Measurements from ENCODE around the gene MOBP. TPM values are rescaled to one million over a fixed set of nuclear protein-coding genes. Genes with fewer than 3 reads are reported as not detected.
"Not testable (repeated sequence)": the region's sequence is repeated elsewhere in the genome, so short reads cannot be mapped to it uniquely, and the experiment has no call there.

The MOBP gene
- polyA plus RNA-seq, 3 donors = 0.07 to 0.22 TPM; not detected in 1

DNA sequence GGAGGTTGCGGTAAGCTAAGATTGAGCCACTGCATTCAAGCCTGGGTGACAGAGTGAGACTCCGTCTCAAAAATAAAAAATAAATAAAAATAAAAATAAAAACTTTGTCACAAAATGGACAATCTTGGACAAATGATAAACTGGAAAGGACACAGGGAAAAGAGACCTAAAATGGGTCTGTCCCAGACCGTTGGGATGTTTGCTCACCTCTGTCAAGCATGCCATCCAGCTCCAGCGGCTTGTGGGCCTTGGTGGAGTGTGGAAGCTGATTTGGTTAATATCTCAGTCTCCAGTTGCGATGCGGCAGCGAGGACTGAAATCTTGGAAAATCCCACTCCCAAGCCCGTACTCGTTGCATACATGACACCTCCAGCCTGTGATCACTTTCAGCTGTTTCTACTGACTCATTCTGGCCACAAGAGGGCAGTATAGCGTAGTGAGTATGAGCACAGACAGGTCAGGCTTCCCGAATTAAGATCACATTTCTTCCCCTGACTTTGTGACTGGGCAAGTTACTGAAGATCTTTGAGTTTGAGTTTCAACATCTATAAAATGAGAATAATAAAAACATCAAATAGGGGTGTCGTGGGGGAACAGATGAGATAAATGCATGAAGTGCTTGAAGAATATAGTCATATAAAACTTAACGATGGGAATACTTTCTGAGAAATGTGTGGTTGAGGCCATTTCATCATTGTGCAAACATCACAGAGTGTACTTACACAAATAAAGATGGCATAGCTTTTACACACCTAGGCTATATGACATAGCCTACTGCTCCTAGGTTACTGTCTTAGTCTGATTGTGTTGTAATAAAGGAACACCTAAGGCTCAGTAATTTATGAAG is 19.6 kb upstream of the MOBP start:
- 21 to 27% (median 26%) methylated on average over 13 of the region's 13 CpGs for WGBS, 3 donors
- no peak overlapping the region for H3K27ac ChIP-seq (ENCODE audit: low read depth, low read length)

DNA sequence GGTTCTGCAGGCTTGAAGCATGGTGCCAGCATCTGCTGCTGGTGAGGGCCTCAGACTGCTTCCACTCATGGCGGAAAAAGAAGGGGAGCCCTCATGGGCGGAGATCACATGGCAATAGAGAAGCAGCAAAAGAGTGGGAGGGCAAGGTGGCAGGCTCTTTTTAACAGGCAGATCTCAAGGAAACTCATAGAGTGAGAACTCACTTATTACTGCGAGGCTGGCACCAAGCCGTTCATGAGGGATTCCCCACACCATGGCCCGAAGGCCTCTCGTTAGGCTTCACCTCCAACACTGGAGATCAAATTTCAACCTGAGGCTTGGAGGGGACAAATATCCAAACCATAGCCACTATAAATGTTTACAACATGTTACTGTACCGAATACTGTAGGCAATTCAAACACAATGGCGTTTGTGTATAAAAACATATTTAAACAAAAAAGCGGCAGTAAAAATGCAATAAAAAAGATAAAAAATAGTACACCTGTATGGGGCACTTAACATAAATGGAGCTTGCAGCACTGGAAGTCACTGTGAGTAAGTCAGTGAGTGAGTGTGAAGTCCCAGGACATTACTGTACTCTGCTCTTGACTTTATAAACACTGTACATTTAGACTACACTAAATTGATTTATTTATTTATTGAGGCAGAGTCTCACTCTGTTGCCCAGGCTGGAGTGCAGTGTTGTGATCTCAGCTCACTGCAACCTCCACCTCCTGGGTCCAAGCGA is 18.8 kb upstream of the MOBP start:
- 65 to 77% (median 77%) methylated on average over 10 of the region's 10 CpGs for WGBS, 3 donors
- H3K27ac ChIP-seq (ENCODE audit: low read depth, low read length) = no peak overlapping the region

DNA sequence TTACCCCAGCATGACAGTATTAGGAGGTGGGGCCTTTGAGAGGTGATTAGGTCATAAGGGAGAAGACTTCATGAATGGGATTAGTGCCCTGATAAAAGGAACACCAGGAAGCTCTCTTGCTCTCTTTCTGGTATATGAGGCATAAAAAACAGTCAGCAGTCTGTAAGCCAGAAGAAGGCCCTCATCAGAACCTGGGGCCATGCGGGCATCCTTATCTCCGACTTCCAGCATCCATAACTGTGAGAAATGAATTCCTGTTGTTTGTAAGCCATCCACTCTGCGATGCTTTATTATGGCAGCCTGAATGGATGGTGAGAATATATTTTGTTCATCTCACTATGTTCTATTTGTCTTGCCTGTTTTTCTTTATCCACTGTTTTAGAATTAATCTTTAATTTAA is 17.7 kb upstream of the MOBP start:
- no peak overlapping the region for H3K27ac ChIP-seq (ENCODE audit: low read depth, low read length)
- 65 to 81% (median 65%) methylated on average over 3 of the region's 3 CpGs for WGBS, 3 donors

DNA sequence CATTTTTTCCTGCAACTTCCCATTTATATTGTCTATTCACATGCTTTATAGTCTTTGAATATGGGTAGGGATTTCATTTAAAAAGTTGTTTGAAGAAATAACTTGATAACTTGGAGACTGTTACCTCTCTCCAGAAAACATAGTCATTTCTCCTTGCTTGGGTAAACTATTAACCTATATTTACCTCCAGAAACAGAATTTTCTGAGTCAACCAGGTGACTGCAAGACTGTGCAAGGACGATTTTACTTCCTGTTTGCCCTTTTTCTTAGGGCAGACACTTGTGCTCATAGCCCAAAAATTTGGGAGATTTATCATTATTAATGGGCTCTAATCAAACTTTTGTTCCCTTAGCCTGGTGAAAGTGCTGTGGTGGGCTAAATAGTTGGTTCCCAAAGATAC is 14.3 kb upstream of the MOBP start:
- H3K27ac ChIP-seq (ENCODE audit: low read depth, low read length) = no peak overlapping the region
- WGBS, 3 donors = 21 to 50% (median 49%) methylated on average over 1 of the region's 1 CpG

DNA sequence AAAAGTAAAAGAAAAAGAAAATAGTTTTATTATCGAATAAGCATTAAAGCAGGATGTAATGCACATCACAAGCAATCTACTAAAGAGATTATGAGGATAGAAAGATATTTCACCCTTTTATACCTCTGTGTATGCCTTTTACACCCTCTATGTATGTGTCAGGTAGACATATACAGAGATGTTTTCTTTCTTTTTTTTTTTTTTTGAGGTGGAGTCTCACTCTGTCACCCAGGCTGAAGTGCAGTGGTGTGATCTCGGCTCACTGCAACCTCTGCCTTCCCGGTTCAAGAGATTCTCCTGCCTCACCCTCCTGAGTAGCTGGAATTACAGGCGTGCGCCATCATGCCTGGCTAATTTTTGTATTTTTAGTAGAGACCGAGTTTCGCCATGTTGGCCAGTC is 13.6 kb upstream of the MOBP start:
- not testable (repeated sequence) for H3K27ac ChIP-seq (ENCODE audit: low read depth, low read length)
- WGBS, 3 donors = 93 to 95% (median 95%) methylated on average over 7 of the region's 7 CpGs

DNA sequence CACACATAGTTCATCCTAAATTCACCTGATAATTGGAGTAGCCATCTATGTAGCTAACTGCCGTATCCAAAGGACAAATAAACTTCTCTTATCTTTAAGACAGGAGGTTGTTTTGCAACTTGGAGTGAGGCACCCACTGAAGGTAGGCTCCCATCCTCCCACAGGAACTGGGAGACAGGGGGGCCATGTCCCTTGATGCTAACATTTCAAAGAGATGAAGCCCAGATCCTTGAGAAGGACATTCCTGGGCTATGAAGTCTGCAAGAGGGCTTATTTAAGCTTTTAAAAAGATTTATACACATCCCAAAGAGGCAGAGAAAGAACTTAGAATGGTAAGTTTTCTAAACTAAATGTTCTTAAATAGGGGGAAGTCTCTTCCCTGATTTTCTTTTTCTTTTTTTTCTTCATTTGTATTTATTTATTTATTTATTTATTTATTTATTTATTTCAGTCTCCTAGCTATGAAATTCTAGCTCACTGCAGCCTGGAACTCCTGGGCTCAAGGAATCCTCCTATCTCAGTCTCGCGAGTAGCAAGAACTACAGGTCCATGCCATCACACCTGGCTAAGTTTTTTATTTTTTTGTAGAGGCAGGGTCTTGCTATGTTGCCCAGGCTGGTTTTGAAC is 12.8 kb upstream of the MOBP start:
- no peak overlapping the region for H3K27ac ChIP-seq (ENCODE audit: low read depth, low read length)
- WGBS, 3 donors = 54 to 59% (median 55%) methylated on average over 3 of the region's 3 CpGs

DNA sequence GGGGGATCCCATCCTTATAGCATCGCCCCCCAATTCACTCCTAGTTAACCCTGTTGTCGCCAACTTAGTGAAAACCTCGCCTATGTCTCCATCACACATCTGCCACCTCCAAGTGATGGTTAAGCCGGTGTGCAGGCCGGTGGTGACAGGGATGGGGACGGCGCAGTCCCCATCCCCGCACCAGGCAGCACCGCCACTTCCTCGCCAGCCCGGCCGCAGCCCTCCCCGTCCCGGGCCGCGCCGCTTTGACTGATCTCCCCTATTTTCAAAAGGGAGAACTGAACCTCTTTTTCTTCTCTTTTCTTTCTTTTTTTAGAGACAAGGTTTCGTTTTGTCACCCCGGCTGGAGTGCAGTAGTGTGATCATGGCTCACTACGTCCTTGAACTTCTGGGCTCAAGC is 11.3 kb upstream of the MOBP start:
- 94 to 96% (median 95%) methylated on average over 20 of the region's 20 CpGs for WGBS, 3 donors
- no peak overlapping the region for H3K27ac ChIP-seq (ENCODE audit: low read depth, low read length)

DNA sequence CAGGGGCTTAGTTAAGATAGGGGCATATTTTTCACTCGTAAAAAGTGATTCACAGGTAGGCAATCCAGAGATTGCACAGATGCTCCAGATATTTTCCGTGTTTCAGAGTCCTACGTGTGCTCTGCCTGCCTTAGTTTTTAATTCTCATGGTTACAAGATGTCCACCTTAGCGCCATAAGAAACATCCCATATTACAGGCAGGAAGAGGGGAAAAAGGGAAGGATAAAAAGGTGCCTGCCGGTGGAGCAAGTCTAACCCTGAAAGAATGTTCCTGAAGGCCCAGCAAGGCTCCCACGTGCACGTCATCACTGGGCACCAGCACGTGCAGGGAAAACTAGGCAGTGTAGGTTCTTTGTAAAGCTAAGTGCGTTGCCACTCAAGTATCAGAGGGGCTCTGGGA is 10.1 kb upstream of the MOBP start:
- H3K27ac ChIP-seq (ENCODE audit: low read depth, low read length) = no peak overlapping the region
- 82 to 87% (median 84%) methylated on average over 9 of the region's 9 CpGs for WGBS, 3 donors

DNA sequence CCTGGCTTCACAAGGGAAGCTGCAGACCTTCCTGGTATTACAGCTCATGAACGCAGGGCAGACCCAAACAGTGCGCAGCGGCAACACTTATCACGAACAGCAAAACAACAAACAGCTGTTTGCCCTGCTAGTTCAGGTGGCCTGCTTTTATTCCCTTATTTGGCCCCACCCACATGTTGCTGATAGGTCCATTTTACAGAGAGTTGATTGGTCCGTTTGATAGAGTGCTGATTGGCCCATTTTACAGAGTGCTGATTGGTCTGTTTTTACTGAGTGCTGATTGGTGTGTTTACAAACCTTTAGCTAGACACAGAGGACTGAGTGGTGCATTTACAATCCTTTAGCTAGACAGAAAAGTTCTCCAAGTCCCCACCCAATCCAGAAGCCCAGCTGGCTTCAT is 8.9 kb upstream of the MOBP start:
- H3K27ac ChIP-seq (ENCODE audit: low read depth, low read length) = not testable (repeated sequence)
- 87 to 94% (median 93%) methylated on average over 5 of the region's 5 CpGs for WGBS, 3 donors

DNA sequence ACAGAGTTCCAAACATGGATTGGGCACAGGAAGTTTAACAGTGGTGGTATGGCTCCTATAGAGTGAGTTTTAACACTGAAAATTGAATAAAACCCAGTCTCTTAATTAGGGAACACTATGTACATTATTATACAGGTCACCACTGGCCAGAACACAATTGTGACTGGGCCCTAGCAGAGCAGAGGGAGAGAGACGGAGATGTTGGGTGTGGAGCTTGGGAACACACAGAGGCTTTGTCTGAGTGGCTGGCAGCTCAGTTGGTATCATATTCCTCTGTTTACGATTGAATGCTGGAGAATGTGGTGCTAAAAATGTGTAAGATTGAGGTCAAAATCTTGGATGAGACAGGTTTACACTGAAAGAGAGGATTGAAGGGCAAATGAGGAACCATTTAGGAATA is 6.8 kb upstream of the MOBP start:
- H3K27ac ChIP-seq (ENCODE audit: low read depth, low read length) = no peak overlapping the region
- WGBS, 3 donors = 78 to 79% (median 79%) methylated on average over 2 of the region's 2 CpGs

DNA sequence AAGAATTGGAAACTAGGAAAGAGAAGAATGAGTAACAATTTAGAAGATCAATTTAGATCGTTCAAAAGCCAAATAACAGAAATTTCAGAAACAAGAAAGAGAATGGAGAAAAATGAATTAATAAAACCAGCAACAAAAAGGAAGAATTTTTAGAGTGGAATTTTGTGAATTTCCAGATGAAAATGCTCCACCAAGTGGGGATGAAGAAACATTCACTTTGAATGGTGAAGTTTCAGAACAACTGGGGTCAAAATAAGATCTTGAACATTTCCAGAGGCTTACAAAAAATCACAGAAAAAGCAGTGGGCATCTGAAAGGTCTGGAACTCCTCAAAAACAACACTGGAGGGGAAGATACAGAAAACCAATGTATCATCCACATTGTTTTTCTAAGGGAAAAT is 4.2 kb upstream of the MOBP start:
- H3K27ac ChIP-seq (ENCODE audit: low read depth, low read length) = no peak overlapping the region
- WGBS, 3 donors = 0 to 29% (median 0%) methylated on average over 1 of the region's 1 CpG

DNA sequence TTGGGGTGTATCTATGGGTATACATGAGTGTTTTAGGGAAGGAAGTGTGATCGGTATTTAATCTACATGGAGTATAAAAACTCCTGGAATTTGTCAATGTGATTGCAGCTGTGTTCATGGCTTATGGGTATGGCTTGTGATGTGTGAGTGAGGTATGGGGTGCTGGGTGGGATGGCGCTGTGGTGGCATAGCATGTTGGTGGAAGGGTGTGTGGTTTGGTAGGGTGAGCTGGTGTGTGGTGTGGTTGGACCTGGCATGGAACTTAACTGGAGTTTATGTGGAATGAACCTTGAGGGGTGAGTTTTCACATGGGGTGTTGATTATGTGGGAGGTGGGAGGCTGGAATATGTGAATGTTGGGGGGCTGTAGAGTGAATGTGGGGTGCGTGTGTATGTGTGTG is 492 bp upstream of the MOBP start:
- 78 to 87% (median 82%) methylated on average over 3 of the region's 3 CpGs for WGBS, 3 donors
- no peak overlapping the region for H3K27ac ChIP-seq (ENCODE audit: low read depth, low read length)

DNA sequence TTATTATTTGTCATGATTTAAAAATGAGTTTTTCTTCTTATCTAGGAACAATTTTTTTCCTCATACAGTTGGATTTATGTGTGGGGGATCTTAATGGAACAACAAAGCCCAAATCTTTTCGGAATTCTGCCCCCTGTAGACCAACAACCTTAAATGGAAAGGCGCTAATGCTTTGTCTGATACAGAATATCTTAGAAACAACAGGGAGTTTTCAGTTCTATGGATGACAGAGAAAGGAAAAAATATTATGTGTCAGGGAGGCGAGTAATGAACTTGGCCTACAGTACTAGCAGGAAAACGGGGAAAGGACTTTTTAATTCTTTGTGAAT is 592 bp downstream of the MOBP start:
- no peak overlapping the region for H3K27ac ChIP-seq (ENCODE audit: low read depth, low read length)
- WGBS, 3 donors = 70 to 81% (median 72%) methylated on average over 4 of the region's 4 CpGs

DNA sequence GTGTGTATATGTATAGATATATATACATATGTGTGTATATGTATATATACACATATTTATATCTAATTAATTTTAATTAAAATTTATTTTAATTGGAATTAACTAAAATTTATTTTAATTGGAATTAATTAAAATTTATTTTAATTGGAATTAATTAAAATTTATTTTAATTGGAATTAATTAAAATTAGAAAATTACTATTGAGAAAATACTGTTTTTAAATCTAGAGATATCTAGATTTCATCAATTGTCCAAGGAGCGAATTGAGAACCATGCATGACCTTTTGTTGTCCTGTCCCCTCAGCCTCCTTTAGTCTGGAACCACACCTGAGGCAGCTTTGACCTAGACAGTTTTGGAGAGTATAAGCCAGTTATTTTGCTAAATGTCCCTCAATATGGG is 1.8 kb downstream of the MOBP start:
- no peak overlapping the region for H3K27ac ChIP-seq (ENCODE audit: low read depth, low read length)
- 91 to 96% (median 94%) methylated on average over 1 of the region's 1 CpG for WGBS, 3 donors

DNA sequence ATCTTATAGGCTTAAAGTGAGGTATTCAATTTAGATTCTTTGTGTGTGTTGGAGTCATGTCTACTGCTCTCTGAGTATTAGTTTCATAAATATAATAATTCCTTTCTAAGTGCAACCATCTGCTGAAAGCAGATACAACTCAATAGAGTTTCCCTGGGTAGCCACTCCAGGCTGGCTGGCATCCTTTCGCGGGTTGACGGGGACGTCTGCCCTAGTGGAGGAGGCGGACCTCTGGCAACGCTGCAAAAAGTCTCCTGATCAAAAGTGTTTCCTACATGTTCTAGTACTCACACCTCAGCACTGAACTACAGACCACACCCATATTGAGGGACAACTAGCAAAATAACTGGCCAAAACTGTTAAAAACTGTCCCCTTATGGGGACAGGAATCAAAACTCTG is 2.5 kb downstream of the MOBP start:
- 71 to 83% (median 76%) methylated on average over 6 of the region's 6 CpGs for WGBS, 3 donors
- no peak overlapping the region for H3K27ac ChIP-seq (ENCODE audit: low read depth, low read length)

DNA sequence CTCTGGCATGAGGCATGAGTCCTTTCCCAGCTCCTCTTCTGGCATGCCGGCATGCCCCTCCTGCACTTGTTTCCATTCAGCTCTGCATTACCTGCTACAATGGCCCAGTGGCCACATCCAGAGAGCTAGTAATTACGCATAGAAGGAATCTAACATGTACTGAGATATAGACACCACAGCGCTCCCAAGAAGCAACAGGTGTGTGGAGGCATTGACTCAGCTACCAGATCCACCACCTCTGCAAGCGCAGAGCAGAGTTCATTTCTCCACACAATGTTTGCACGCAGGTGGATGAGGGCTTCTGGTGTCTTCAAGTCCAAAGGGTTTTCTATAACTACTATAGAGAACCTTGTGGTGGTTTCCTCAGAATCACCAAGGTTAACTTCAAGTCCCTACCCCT is 4.2 kb downstream of the MOBP start:
- 90 to 94% (median 90%) methylated on average over 5 of the region's 5 CpGs for WGBS, 3 donors
- H3K27ac ChIP-seq (ENCODE audit: low read depth, low read length) = no peak overlapping the region

DNA sequence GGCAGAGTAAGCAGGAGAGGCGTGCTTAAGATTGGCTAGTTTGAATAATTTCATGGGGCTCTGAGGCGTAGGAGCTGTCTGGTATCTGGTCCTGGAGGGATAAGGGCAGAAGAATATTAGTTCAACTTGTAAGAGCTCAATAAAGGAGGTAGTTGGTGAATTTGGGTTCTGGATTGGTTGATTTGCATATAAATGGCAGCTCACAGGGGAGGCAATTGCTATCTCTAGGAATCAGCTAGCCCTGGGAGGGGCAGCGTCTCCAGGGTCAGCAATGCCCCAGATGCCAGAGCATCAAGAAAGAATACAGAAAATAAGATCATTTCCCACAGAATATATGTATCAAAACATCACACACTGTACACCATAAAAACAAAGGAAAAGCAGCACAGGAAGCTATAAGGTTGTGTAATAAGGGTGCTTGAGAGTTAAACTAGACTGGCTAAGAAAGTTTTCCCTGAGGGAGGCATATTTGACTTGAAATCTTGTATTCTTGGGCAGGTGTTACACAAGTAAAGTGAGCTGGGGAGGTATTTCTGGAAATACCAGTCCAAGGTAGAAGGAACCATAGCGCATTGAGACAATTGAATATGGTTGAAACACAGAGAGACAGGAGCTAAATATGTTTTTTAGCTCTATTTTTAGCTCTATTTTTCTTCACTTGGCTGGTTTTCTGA is 6.1 kb downstream of the MOBP start:
- 81 to 89% (median 87%) methylated on average over 4 of the region's 4 CpGs for WGBS, 3 donors

DNA sequence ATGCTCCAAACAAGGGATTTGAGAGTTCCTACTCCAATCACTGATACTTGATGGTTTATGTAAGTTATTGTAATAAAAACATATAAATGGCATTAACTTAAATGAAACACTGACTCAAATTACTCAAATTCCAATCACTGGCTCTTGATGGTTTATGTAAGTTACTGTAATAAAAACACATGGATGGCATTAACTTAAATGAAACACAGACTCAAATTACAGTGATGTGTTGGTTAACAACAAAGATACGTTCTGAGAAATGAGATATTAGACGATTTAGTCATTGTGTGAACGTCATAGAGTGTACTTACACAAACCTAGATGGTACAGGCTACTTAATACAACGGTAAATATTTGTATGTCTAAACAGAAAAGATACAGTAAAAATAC is 6.6 kb downstream of the MOBP start:
- WGBS, 3 donors = 77 to 85% (median 81%) methylated on average over 4 of the region's 4 CpGs

More for the DNA sequence above, 6.1 kb downstream of the MOBP start:
- H3K27ac ChIP-seq (ENCODE audit: low read depth, low read length) = no peak overlapping the region

DNA sequence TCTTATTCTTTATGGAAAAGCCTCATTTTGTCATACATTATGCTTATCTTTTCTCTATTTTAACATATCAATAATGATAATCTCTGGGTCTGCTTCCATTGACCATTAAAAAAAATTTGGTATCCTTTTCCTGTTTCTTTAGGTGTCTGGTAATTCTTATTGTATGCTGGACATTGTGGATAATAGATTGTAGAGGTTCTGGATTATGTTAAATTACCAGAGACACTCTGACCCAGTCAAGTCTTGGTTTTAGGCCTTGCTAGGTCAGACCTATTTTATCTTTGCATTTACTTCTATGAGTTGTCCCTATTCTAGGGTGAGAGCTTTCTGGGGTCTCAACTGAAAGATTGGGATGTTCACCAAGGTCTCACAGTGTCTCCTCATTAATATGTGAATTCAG is 9.3 kb downstream of the MOBP start:
- no peak overlapping the region for H3K27ac ChIP-seq (ENCODE audit: low read depth, low read length)

More for the DNA sequence above, 6.6 kb downstream of the MOBP start:
- H3K27ac ChIP-seq (ENCODE audit: low read depth, low read length) = no peak overlapping the region

Measured in adipose tissue (tissue), 3 donors.